Measurements from ENCODE around the gene PRPSAP1. TPM values are rescaled to one million over a fixed set of nuclear protein-coding genes. Genes with fewer than 3 reads are reported as not detected.

The PRPSAP1 gene
- total RNA-seq, 4 donors from 2014 or later: 35.8 to 72.3 (median 62.2) TPM

DNA sequence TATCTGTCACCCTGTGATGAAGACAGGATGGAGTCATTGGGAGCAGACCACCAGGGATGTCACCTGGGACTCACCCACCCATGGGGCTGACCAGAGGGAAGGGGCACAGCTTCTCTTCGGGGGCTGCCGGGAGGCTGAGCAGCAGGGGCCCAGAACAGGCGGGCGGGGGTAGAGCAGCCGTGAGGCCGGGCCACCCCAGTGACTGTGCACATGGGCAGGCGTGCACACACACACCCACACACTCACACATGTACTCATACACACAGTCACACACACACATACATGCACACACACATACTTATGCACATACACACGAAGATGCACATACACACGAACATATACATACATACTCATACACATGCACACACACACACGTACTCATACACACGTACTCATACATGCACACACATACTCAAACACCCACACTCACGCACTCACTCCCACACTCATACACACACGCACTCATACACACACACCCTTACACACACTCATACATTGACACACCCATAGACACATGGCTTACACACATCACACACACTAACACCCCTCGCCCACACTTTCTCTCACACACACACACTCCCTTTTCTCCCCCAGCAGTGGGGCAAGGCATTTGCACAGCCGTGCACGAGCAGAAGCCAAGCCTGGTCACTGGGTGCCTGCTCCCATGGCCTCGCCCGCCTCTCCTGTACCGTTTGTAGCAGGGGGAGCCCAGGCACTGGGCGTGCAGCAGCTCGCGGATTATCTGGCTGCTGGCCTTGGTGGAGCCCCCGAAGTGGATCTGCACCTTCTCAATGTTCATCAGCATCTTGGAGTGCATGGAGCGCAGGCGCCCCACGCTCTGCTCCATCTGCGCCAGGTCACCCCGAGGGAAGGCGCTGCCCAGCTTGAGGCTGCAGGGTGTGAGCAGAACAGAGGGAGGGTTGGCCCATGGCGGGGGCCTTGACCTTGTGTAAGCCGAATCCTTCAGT lies 76.1 kb downstream of the PRPSAP1 start:
- no peak for DNase-seq (ENCODE audit: low spot score in 2 of 2)
- TF ChIP-seq POLR2A (IDR thresholded peaks at IDR 0.05): no peak
- TF ChIP-seq, protein P1, sequence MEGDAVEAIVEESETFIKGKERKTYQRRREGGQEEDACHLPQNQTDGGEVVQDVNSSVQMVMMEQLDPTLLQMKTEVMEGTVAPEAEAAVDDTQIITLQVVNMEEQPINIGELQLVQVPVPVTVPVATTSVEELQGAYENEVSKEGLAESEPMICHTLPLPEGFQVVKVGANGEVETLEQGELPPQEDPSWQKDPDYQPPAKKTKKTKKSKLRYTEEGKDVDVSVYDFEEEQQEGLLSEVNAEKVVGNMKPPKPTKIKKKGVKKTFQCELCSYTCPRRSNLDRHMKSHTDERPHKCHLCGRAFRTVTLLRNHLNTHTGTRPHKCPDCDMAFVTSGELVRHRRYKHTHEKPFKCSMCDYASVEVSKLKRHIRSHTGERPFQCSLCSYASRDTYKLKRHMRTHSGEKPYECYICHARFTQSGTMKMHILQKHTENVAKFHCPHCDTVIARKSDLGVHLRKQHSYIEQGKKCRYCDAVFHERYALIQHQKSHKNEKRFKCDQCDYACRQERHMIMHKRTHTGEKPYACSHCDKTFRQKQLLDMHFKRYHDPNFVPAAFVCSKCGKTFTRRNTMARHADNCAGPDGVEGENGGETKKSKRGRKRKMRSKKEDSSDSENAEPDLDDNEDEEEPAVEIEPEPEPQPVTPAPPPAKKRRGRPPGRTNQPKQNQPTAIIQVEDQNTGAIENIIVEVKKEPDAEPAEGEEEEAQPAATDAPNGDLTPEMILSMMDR (IDR thresholded peaks at IDR 0.05): peak in 1 of 3 donors; percentile 19
- intact Hi-C loops (cut with DNase I; ENCODE audit: low total_unique reads): no loop called here
- 77 to 78% methylated on average over 28 to 31 of the region's 31 CpGs for WGBS, 2 donors
- no peak overlapping the region for H3K4me3 ChIP-seq (ENCODE audit: low read depth, poor library complexity, severe bottlenecking)

GRCh38 chr17:76276461-76277299 lies 77.0 kb downstream of the PRPSAP1 start:
- DNase-seq (ENCODE audit: low spot score in 2 of 2): no peak
- intact Hi-C loops (cut with DNase I; ENCODE audit: low total_unique reads): no loop called here
- WGBS, 2 donors: 58 to 77% methylated on average over 16 to 19 of the region's 19 CpGs
- no peak overlapping the region for H3K4me3 ChIP-seq (ENCODE audit: low read depth, poor library complexity, severe bottlenecking)
- TF ChIP-seq POLR2A (IDR thresholded peaks at IDR 0.05): no peak
- TF ChIP-seq, protein P1 (IDR thresholded peaks at IDR 0.05): no peak

- intact Hi-C loops (cut with DNase I; ENCODE audit: low total_unique reads): no loop called here
These were observed 77.7 kb downstream of the PRPSAP1 start for GRCh38 chr17:76276069-76276431.

GRCh38 chr17:76275382-76276068 lies 78.2 kb downstream of the PRPSAP1 start:
- DNase-seq (ENCODE audit: low spot score in 2 of 2): no peak
- WGBS, 2 donors: 90 to 91% methylated on average over 22 of the region's 22 CpGs
- no peak overlapping the region for H3K4me3 ChIP-seq (ENCODE audit: low read depth, poor library complexity, severe bottlenecking)
- TF ChIP-seq POLR2A (IDR thresholded peaks at IDR 0.05): no peak
- TF ChIP-seq, protein P1 (IDR thresholded peaks at IDR 0.05): no peak
- intact Hi-C loops (cut with DNase I; ENCODE audit: low total_unique reads): no loop called here

More at GRCh38 chr17:76276069-76276431, 77.7 kb downstream of the PRPSAP1 start:
- TF ChIP-seq POLR2A (IDR thresholded peaks at IDR 0.05): no peak
- TF ChIP-seq, protein P1 (IDR thresholded peaks at IDR 0.05): no peak
- H3K4me3 ChIP-seq (ENCODE audit: low read depth, poor library complexity, severe bottlenecking): no peak overlapping the region
- DNase-seq (ENCODE audit: low spot score in 2 of 2): no peak
- WGBS, 2 donors: 87 to 90% methylated on average over 11 of the region's 11 CpGs

- no peak for DNase-seq (ENCODE audit: low spot score in 2 of 2)
- TF ChIP-seq POLR2A (IDR thresholded peaks at IDR 0.05): no peak
- TF ChIP-seq, protein P1 (IDR thresholded peaks at IDR 0.05): no peak
- intact Hi-C loops (cut with DNase I; ENCODE audit: low total_unique reads): no loop called here
- no peak overlapping the region for H3K4me3 ChIP-seq (ENCODE audit: low read depth, poor library complexity, severe bottlenecking)
- WGBS, 2 donors: 68 to 78% methylated on average over 18 to 21 of the region's 21 CpGs
These were observed 79.4 kb downstream of the PRPSAP1 start for GRCh38 chr17:76274112-76274956.
